K562 (cell line): Measurements from ENCODE around the gene AKAP6. TPM values are rescaled to one million over a fixed set of nuclear protein-coding genes. Genes with fewer than 3 reads are reported as not detected.

Experiments
- MGA ChIP-seq: fragments of 450-650 bp; IDR thresholded peaks from 2 replicates; pipeline ENCODE4 v1.6.1; 2016; ENCODE audit warnings: mild to moderate bottlenecking, moderate library complexity
- polyA plus RNA-seq, 8 experiments: library from polyadenylated mRNA; depleted of rRNA in 4 of 8; stranded (reverse) in 5 of 8; unstranded in 3 of 8; fragments of >200 nt; fragmentation: Nextera tagmentation in 2 of 8; fragmentation: Illumina TruSeq in 1 of 8; extraction: Ambion mirVana in 2 of 8; extraction: Trizol in 1 of 8; gene quantifications; 2 replicates each; pipeline versions ENCODE4 v1.2.1 to v1.2.3, GENCODE V29; 2011 to 2014; ENCODE audit warnings: inconsistent platforms in 1 of 8, missing spikeins in 1 of 8
- total RNA-seq, 7 experiments: library from RNA; depleted of rRNA in 6 of 7; stranded (reverse); fragments of >200 nt in 6 of 7; fragmentation: Illumina TruSeq in 2 of 7; extraction: Trizol in 2 of 7; gene quantifications; 2 replicates each; pipeline versions ENCODE4 v1.2.1 to v1.2.3, GENCODE V29; 2011 to 2021; ENCODE audit warnings: low replicate concordance in 1 of 7
- TF ChIP-seq, protein P1 (sequence below): fragments of 250-450 bp; sonication (Bioruptor Pico); IDR thresholded peaks from 2 replicates; pipeline ENCODE4 v1.5.0; 2022; ENCODE audit warnings: mild to moderate bottlenecking

AKAP6 gene
- total and polyA plus RNA-seq, 9 of the 15 experiments (the other 6 are each of a cell fraction or from before 2014, with no cell fraction given) = 0.03 to 1.7 (median 0.48) TPM

DNA sequence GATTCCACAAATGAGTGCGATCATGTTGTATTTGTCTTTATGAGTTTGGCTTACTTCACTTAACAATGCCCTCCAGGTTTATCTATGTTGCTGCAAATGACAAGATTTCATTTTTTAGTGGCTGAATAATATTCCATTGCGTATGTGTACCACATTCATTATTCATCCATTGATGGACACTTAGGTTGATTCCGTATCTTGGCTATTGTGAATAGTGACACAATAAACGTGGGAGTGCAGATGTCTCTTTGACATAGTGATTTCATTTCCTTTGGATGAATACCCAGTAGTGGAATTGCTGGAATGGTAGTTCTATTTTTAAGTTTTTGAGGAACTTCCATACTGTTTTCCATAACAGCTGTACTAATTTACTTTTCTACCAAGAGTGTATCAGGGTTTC is 23.5 kb downstream of the AKAP6 start (continued):
- TF ChIP-seq MGA = no peak
- TF ChIP-seq, protein P1, sequence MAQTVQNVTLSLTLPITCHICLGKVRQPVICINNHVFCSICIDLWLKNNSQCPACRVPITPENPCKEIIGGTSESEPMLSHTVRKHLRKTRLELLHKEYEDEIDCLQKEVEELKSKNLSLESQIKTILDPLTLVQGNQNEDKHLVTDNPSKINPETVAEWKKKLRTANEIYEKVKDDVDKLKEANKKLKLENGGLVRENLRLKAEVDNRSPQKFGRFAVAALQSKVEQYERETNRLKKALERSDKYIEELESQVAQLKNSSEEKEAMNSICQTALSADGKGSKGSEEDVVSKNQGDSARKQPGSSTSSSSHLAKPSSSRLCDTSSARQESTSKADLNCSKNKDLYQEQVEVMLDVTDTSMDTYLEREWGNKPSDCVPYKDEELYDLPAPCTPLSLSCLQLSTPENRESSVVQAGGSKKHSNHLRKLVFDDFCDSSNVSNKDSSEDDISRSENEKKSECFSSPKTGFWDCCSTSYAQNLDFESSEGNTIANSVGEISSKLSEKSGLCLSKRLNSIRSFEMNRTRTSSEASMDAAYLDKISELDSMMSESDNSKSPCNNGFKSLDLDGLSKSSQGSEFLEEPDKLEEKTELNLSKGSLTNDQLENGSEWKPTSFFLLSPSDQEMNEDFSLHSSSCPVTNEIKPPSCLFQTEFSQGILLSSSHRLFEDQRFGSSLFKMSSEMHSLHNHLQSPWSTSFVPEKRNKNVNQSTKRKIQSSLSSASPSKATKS (CRISPR knock-in tag) = no peak
